ENCODE measurements around the gene WDR49. TPM values are rescaled to one million over a fixed set of nuclear protein-coding genes. Genes with fewer than 3 reads are reported as not detected.

Gene WDR49
- total RNA-seq, 1 donor from 2014 or later, result 1.2 TPM

DNA sequence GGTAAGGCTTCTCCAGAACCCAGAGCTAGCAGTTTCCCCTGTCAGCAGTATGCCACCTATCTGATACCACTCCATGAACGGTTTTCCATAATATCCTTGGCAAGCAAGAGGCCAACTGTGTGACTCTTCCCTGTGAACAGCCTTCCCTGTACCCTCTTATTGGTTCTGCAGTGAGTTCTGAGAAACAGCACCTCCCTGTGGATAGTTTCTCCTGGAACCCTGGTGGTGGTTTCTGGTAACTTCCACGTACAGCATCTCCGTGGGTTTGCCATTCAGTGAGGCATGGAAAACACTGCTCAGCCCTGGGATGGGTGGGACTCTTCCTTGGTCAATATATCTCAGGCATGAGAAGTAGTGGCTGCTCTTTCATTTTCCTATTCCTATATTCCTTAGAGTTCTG lies 160.5 kb downstream of the WDR49 start:
- TF ChIP-seq, protein P1, sequence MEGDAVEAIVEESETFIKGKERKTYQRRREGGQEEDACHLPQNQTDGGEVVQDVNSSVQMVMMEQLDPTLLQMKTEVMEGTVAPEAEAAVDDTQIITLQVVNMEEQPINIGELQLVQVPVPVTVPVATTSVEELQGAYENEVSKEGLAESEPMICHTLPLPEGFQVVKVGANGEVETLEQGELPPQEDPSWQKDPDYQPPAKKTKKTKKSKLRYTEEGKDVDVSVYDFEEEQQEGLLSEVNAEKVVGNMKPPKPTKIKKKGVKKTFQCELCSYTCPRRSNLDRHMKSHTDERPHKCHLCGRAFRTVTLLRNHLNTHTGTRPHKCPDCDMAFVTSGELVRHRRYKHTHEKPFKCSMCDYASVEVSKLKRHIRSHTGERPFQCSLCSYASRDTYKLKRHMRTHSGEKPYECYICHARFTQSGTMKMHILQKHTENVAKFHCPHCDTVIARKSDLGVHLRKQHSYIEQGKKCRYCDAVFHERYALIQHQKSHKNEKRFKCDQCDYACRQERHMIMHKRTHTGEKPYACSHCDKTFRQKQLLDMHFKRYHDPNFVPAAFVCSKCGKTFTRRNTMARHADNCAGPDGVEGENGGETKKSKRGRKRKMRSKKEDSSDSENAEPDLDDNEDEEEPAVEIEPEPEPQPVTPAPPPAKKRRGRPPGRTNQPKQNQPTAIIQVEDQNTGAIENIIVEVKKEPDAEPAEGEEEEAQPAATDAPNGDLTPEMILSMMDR (conservative IDR thresholded peaks at IDR 0.05), result peak; percentile 57
- Mint-ChIP-seq H3K4me3 (no peak overlapping the region), H3K9me3 (no peaks in the 10 kb centered on the region), H3K4me1 (ENCODE audit: unreplicated experiment) (no peaks in the 10 kb centered on the region), H3K36me3 (no peaks in the 10 kb centered on the region), H3K27ac (no peak overlapping the region), H3K27me3 (no peaks in the 10 kb centered on the region)
- no peak for DNase-seq (ENCODE audit: extremely low spot score, unreplicated experiment)

DNA sequence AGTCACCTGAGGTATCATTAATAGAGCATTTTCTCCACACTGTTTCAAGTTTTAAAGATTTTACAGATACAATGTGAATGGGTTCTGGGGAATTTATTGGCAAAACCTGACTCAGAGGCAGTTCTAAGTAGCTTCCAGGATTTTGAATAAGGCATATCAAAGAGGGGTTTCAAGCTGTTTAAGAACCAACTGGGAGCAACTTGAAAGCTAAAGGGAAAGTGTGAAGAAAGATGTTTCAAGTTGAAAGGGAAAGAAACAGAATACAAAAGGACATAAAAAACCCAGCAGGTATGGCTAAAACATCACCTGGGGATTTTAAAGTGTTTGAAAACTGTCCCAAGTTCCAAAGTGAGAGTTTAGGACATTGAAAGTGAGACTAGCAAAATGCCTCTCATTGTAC lies 162.1 kb downstream of the WDR49 start:
- H3K9me3 Mint-ChIP-seq, result no peaks in the 10 kb centered on the region
- no peaks in the 10 kb centered on the region for H3K36me3 Mint-ChIP-seq
- H3K4me3 Mint-ChIP-seq, result no peak overlapping the region
- no peaks in the 10 kb centered on the region for H3K4me1 Mint-ChIP-seq (ENCODE audit: unreplicated experiment)
- no peak overlapping the region for H3K27ac Mint-ChIP-seq
- H3K27me3 Mint-ChIP-seq, result no peaks in the 10 kb centered on the region
- TF ChIP-seq, protein P1 (conservative IDR thresholded peaks at IDR 0.05), result no peak
- DNase-seq (ENCODE audit: extremely low spot score, unreplicated experiment), result no peak

DNA sequence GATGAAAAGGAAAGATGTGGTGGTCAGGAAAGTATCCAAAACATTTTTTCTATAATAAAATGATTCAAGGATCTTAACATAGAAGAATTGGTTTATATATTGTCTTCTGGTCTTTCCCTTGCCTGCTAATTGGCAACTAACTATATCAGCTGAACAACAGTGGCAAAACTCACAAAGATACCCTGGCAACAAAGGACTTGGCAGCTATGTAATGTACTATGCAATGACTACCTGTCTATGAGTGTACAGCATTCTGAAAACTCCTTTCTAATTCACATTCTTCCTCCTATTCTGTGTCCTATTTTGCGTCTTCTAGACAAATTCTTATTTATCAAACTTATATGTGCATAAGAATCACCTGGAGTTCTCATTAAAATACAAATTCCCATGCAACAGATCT lies 164.2 kb downstream of the WDR49 start:
- H3K9me3 Mint-ChIP-seq, result no peaks in the 10 kb centered on the region
- no peak overlapping the region for H3K27ac Mint-ChIP-seq
- TF ChIP-seq, protein P1 (conservative IDR thresholded peaks at IDR 0.05), result no peak
- H3K4me1 Mint-ChIP-seq (ENCODE audit: unreplicated experiment), result no peaks in the 10 kb centered on the region
- H3K4me3 Mint-ChIP-seq, result no peak overlapping the region
- DNase-seq (ENCODE audit: extremely low spot score, unreplicated experiment), result no peak
- no peaks in the 10 kb centered on the region for H3K27me3 Mint-ChIP-seq
- no peaks in the 10 kb centered on the region for H3K36me3 Mint-ChIP-seq

DNA sequence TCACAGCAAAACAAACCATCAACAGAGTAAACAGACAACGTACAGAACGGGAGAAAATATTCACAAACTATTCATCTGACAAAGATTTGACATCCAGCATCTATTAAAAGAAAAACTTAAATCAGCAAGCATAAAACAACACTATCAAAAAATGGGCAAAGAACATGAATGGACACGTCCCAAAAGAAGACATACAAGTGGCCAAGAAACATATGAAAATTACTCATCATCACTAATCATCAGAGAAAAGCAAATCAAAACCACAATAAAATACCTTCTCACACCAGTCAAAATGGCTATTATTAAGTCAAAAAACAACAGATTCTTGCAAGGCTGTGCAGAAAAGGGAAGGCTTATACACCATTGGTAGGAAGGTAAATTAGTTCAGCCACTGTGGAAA lies 166.2 kb downstream of the WDR49 start:
- DNase-seq (ENCODE audit: extremely low spot score, unreplicated experiment), result no peak
- Mint-ChIP-seq H3K27ac (no peak overlapping the region), H3K4me3 (no peak overlapping the region), H3K4me1 (ENCODE audit: unreplicated experiment) (no peaks in the 10 kb centered on the region), H3K36me3 (no peaks in the 10 kb centered on the region), H3K27me3 (no peaks in the 10 kb centered on the region), H3K9me3 (no peaks in the 10 kb centered on the region)
- TF ChIP-seq, protein P1 (conservative IDR thresholded peaks at IDR 0.05), result no peak

DNA sequence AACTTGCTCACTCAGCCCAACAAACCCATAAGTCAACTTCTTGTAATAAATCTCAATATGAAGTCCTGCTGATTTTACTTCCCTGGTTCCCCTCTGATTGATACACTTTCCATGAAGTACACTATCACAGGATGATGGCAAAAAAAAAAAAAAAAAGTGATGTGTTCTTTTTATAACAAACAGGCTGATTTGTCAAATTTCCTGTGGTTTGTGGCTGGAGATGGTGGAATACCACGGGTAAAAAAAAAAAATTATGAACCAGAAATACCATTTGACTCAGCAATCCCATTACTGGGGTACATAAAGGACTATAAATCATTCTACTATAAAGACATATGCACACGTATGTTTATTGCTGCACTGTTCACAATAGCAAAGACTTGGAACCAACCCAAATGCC lies 169.2 kb downstream of the WDR49 start:
- TF ChIP-seq, protein P1 (conservative IDR thresholded peaks at IDR 0.05), result no peak
- Mint-ChIP-seq H3K27me3 (no peaks in the 10 kb centered on the region), H3K4me1 (ENCODE audit: unreplicated experiment) (no peaks in the 10 kb centered on the region), H3K4me3 (no peak overlapping the region), H3K36me3 (no peaks in the 10 kb centered on the region), H3K9me3 (no peaks in the 10 kb centered on the region), H3K27ac (no peak overlapping the region)
- DNase-seq (ENCODE audit: extremely low spot score, unreplicated experiment), result no peak
